Inflammatory macrophage (primary cell): ENCODE measurements around the gene DRD2.

Source experiments
- DNase-seq, 2 donors: peaks; one replicate each; pipeline ENCODE4 v3.0.0-alpha.2; 2020 to 2022

DRD2 gene

DNA sequence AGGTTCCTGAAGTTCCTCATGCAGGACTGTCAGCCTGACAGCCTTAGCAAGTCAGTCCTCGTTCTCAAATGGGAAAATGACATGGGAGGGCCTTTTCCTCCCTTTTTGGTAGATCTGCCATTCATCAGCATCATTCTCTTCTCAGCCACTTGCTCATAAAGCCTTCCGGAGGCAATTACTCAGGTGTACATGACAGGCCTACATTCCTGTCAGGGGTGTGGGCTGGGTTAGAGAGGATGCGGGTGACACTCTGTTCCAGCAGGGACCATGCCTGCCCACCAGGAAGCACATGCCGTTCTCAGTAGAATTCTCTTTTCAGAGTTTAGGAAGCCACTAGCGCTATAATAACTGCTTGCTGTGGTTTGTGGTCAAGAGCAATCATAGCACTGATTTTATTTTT lies 111.8 kb downstream of the DRD2 start:
- no peak for DNase-seq
